SK-N-SH (cell line): Measurements from ENCODE around the gene MYLK4. TPM values are rescaled to one million over a fixed set of nuclear protein-coding genes. Genes with fewer than 3 reads are reported as not detected.

Source experiments
- CTCF ChIA-PET: fragments of 300-600, 350-600 bp; formaldehyde crosslinking; extraction: SDS; loops from one replicate; lab custom pipeline; 2021; lab: Yijun Ruan, JAX
- POLR2A ChIA-PET: fragments of 350-600 bp; sonication (Branson Sonifier 250); formaldehyde crosslinking; extraction: SDS; loops from one replicate; lab custom pipeline; 2020; ENCODE audit warnings: antibody characterized with exemption, inconsistent platforms; lab: Yijun Ruan, JAX
- DNase-seq: peaks from one replicate; pipeline ENCODE4 v3.0.0; 2012
- H2AFZ ChIP-seq: fragments of 200-600 bp; sonication (generic); 2 replicates; pipeline ENCODE4 v1.8.1; 2016; ENCODE audit warnings: antibody characterized with exemption, mild to moderate bottlenecking, low read depth
- H3F3A ChIP-seq: fragments of 200-600 bp; sonication (generic); replicated peaks from 2 replicates; pipeline ENCODE3; 2016; ENCODE audit warnings: antibody characterized with exemption, mild to moderate bottlenecking; ENCODE audit not compliant: insufficient read depth
- H3K27ac ChIP-seq, 2 experiments: fragments of 200-500 bp in 1 of 2; fragments of 200-600 bp in 1 of 2; sonication (Bioruptor generic) in 1 of 2; sonication (generic), shearing (Covaris generic) in 1 of 2; 2 replicates each; pipeline versions ENCODE4 v1.5.1 to v1.6.1; 2014 to 2016; ENCODE audit warnings: low read depth in 2 of 2, inconsistent platforms in 1 of 2, low read length in 1 of 2, mild to moderate bottlenecking in 1 of 2, mixed read lengths in 1 of 2
- H3K27me3 ChIP-seq: fragments of 200-600 bp; sonication (generic), shearing (Covaris generic); 2 replicates; pipeline ENCODE4 v1.6.1; 2016; ENCODE audit warnings: mixed run types; ENCODE audit not compliant: insufficient read depth
- H3K36me3 ChIP-seq, 2 experiments: fragments of 200-500 bp in 1 of 2; fragments of 200-600 bp in 1 of 2; sonication (Bioruptor generic) in 1 of 2; sonication (generic) in 1 of 2; replicated peaks in 1 of 2; 2 replicates each; pipeline versions ENCODE3 to v1.5.1; 2014 to 2016; ENCODE audit warnings: low read length in 1 of 2, mild to moderate bottlenecking in 1 of 2; ENCODE audit not compliant: insufficient read depth in 2 of 2, control insufficient read depth in 1 of 2
- H3K4me1 ChIP-seq, 2 experiments: fragments of 200-500 bp in 1 of 2; fragments of 200-600 bp in 1 of 2; sonication (Bioruptor generic) in 1 of 2; sonication (generic), shearing (Covaris generic) in 1 of 2; 2 replicates each; pipeline versions ENCODE4 v1.5.1 to v1.6.1; 2014 to 2016; ENCODE audit warnings: low read depth in 1 of 2, low read length in 1 of 2, mixed run types in 1 of 2; ENCODE audit not compliant: insufficient read depth in 2 of 2, control insufficient read depth in 1 of 2
- H3K4me2 ChIP-seq: fragments of 200-600 bp; sonication (generic), shearing (Covaris generic); 2 replicates; pipeline ENCODE4 v1.6.1; 2017; ENCODE audit warnings: mixed run types
- H3K4me3 ChIP-seq, 2 experiments: fragments of 200-500 bp in 1 of 2; fragments of 200-600 bp in 1 of 2; sonication (Bioruptor generic) in 1 of 2; sonication (generic), shearing (Covaris generic) in 1 of 2; 2 replicates each; pipeline versions ENCODE4 v1.5.1 to v1.8.1; 2014 to 2016; ENCODE audit warnings: low read depth in 2 of 2, inconsistent platforms in 1 of 2, low read length in 1 of 2, mild to moderate bottlenecking in 1 of 2, mixed read lengths in 1 of 2, moderate library complexity in 1 of 2
- H3K79me2 ChIP-seq: fragments of 200-600 bp; sonication (generic); 2 replicates; pipeline ENCODE4 v1.8.1; 2017; ENCODE audit warnings: mild to moderate bottlenecking; ENCODE audit not compliant: insufficient read depth
- H3K9ac ChIP-seq: fragments of 200-600 bp; sonication (generic); 2 replicates; pipeline ENCODE4 v1.6.1; 2017; ENCODE audit warnings: mixed run types
- H3K9me2 ChIP-seq: fragments of 200-600 bp; sonication (generic); 2 replicates; pipeline ENCODE4 v1.6.1; 2017; ENCODE audit warnings: mixed run types
- H3K9me3 ChIP-seq: fragments of 200-600 bp; sonication (generic); 2 replicates; pipeline ENCODE4 v1.6.1; 2017; ENCODE audit warnings: mixed run types, mild to moderate bottlenecking, moderate library complexity
- H4K20me1 ChIP-seq: fragments of 200-600 bp; sonication (generic); 2 replicates; pipeline ENCODE4 v1.6.1; 2017; ENCODE audit warnings: mild to moderate bottlenecking, mixed run types; ENCODE audit not compliant: insufficient read depth
- CTCF ChIP-seq: fragments of 200-600 bp; sonication (generic); IDR thresholded peaks from 2 replicates; pipeline ENCODE4 v1.6.1; 2017; ENCODE audit warnings: antibody characterized with exemption, mild to moderate bottlenecking, moderate library complexity
- EP300 ChIP-seq, 2 experiments: IDR thresholded peaks; 2 replicates each; pipeline versions ENCODE4 v1.4.0 to v1.6.1; 2012; ENCODE audit warnings: borderline replicate concordance in 1 of 2, low read depth in 1 of 2, low read length in 1 of 2
- FOXJ3 ChIP-seq: sonication (generic); formaldehyde crosslinking; IDR thresholded peaks from 2 replicates; pipeline ENCODE4 v1.5.1; 2020; ENCODE audit warnings: mild to moderate bottlenecking, missing genetic modification reagents
- JUND ChIP-seq: IDR thresholded peaks from 2 replicates; pipeline ENCODE4 v1.4.0; 2012
- MXI1 ChIP-seq: IDR thresholded peaks from 2 replicates; pipeline ENCODE4 v1.6.1; 2012; ENCODE audit warnings: mild to moderate bottlenecking, low read depth, low read length, improper control_type of control experiment
- NFIC ChIP-seq: IDR thresholded peaks from 2 replicates; pipeline ENCODE4 v1.4.0; 2012; ENCODE audit warnings: borderline replicate concordance
- POLR2AphosphoS5 ChIP-seq: IDR thresholded peaks from 2 replicates; pipeline ENCODE4 v1.6.1; 2012; ENCODE audit warnings: low read depth, low read length
- REST ChIP-seq: IDR thresholded peaks from 2 replicates; pipeline ENCODE4 v1.6.1; 2012; ENCODE audit warnings: mild to moderate bottlenecking, low read depth, low read length, moderate library complexity
- RXRA ChIP-seq: IDR thresholded peaks from 2 replicates; pipeline ENCODE4 v1.4.0; 2012; ENCODE audit warnings: low read depth, mild to moderate bottlenecking, borderline replicate concordance
- SIN3A ChIP-seq: IDR thresholded peaks from 2 replicates; pipeline ENCODE4 v1.6.1; 2012; ENCODE audit warnings: low read depth, mild to moderate bottlenecking, low read length, moderate library complexity, borderline replicate concordance
- TAF1 ChIP-seq: IDR thresholded peaks from 2 replicates; pipeline ENCODE4 v1.6.1; 2012; ENCODE audit warnings: low read depth, mild to moderate bottlenecking, low read length, moderate library complexity, borderline replicate concordance
- YY1 ChIP-seq: IDR thresholded peaks from 2 replicates; pipeline ENCODE4 v1.4.0; 2012; ENCODE audit warnings: low read depth, mild to moderate bottlenecking
- WGBS: methylation state at CpG from one replicate; pipeline ENCODE4 v1.1.6; 2017; ENCODE audit warnings: low lambda C conversion rate; 5-methylcytosine and 5-hydroxymethylcytosine counted together
- polyA plus RNA-seq, 3 experiments: library from polyadenylated mRNA; depleted of rRNA; stranded (reverse); fragments of >200 nt; gene quantifications; 2 replicates each; pipeline ENCODE4 v1.2.3, GENCODE V29; 2012
- TF ChIP-seq, protein P1 (sequence below): fragments of 150-350 bp; IDR thresholded peaks from 2 replicates; pipeline ENCODE4 v1.6.1; 2017; ENCODE audit warnings: antibody characterized with exemption, low read length, low read depth, borderline replicate concordance
- TF ChIP-seq, protein P2 (sequence below): IDR thresholded peaks from 2 replicates; pipeline ENCODE4; 2012

MYLK4 gene
- polyA plus RNA-seq, 1 of the 3 experiments (the other 2 are of a cell fraction), result 0.16 TPM

DNA sequence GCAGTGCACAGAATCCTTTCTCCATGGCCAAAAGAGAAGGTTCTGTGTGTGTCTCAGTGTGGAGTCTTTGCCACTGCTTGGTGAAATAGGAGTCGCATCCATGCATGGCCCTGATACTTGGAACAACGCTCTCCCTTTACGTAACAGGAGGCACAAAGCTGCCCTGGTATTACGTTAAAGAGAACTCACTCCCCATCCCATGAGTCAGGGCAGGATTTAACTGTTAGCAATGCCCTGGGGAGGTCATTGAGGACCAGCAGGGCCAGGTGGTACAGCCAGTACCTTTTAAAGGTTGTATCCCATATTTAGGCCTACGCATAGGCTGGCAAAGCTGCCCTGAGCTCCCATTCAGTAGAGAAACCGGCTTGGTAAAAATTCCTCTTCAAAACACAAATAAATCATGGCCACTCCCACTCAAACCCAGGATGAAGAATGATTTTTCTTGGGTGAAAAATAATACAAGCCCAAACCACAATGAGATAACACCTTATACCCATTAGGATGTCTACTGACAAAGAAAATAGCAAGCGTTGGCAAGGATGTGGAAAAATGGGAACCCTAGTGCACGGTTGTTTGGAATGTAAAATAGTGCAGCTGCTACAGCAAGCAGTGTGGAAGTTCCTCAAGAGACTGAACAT lies 37.1 kb downstream of the MYLK4 start:
- no peak overlapping the region for H3K4me3 ChIP-seq
- H3K36me3 ChIP-seq, result no peaks in the 10 kb centered on the region
- no peak overlapping the region for H2AFZ ChIP-seq
- H3K4me1 ChIP-seq, result peaks cover 0 to 7% of the 10 kb centered on the region in 2 experiments; a peak in 1 of 4 replicates
- no peak for DNase-seq
- 94% methylated on average over 8 of the region's 8 CpGs for WGBS
- peaks cover 8% of the 10 kb centered on the region for H3F3A ChIP-seq
- POLR2A ChIA-PET, result no interaction called here
- H3K4me2 ChIP-seq, result peak overlapping the region; percentile 70
- H3K9ac ChIP-seq, result no peak overlapping the region
- CTCF ChIA-PET, result interaction anchor here (1.9 kb wide), 1 partner anchor 36 kb away, joined by 5 read pairs; the partner anchor contains the start of gene MYLK4
- H3K27ac ChIP-seq, result peak overlapping the region in 1 of 2 experiments; percentile 83; a peak in 2 of 4 replicates
- H3K9me3 ChIP-seq, result peaks cover 8% of the 10 kb centered on the region; the same call in 1 of the 2 replicates
- no peaks in the 10 kb centered on the region for H3K9me2 ChIP-seq
- H4K20me1 ChIP-seq, result no peaks in the 10 kb centered on the region
- TF ChIP-seq SIN3A (no peak), NFIC (no peak), JUND (no peak), RXRA (no peak), YY1 (no peak), REST (no peak), FOXJ3 (no peak), EP300 (IDR thresholded peaks at IDR 0.05; ENCODE audit: borderline replicate concordance in 1 of 2, low read depth in 1 of 2, low read length in 1 of 2) (no peak), POLR2AphosphoS5 (no peak)
- TF ChIP-seq, protein P1, sequence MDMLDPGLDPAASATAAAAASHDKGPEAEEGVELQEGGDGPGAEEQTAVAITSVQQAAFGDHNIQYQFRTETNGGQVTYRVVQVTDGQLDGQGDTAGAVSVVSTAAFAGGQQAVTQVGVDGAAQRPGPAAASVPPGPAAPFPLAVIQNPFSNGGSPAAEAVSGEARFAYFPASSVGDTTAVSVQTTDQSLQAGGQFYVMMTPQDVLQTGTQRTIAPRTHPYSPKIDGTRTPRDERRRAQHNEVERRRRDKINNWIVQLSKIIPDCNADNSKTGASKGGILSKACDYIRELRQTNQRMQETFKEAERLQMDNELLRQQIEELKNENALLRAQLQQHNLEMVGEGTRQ, result no peak
- no peaks in the 10 kb centered on the region for H3K27me3 ChIP-seq
- no peaks in the 10 kb centered on the region for H3K79me2 ChIP-seq

DNA sequence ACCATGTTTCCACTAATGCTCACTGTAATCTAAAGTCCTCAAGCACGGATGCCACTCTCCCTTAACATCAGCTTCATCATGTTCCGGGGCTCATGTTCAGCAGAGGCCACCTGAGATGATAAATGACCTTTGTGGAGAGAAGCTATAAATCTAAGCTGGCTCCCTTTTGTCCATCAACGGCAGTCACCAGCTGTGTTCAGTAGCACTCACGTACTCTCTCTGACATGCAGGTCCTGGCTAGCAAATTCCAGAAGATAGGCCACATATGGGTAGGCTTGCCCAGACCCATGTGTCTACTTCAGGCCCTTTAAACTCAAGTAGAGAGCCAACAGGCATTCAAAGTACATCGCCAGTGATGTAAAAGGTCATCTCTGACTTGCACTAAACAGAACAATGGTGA lies 38.6 kb downstream of the MYLK4 start:
- Histone ChIP-seq H3K9me2 (no peaks in the 10 kb centered on the region), H3K4me2 (no peak overlapping the region), H3K9me3 (peaks cover 8% of the 10 kb centered on the region; the same call in 1 of the 2 replicates), H3K9ac (no peak overlapping the region), H4K20me1 (no peaks in the 10 kb centered on the region), H3K79me2 (no peaks in the 10 kb centered on the region), H3K4me3 (no peak overlapping the region), H3K27me3 (no peaks in the 10 kb centered on the region; the same call in 1 of the 2 replicates), H3K27ac (no peak overlapping the region), H2AFZ (no peak overlapping the region), H3F3A (peaks cover 8% of the 10 kb centered on the region), H3K36me3 (no peaks in the 10 kb centered on the region), H3K4me1 (peaks cover 0 to 7% of the 10 kb centered on the region in 2 experiments; a peak in 1 of 4 replicates)
- DNase-seq, result no peak
- 47% methylated on average over 5 of the region's 5 CpGs for WGBS
- TF ChIP-seq, protein P2, sequence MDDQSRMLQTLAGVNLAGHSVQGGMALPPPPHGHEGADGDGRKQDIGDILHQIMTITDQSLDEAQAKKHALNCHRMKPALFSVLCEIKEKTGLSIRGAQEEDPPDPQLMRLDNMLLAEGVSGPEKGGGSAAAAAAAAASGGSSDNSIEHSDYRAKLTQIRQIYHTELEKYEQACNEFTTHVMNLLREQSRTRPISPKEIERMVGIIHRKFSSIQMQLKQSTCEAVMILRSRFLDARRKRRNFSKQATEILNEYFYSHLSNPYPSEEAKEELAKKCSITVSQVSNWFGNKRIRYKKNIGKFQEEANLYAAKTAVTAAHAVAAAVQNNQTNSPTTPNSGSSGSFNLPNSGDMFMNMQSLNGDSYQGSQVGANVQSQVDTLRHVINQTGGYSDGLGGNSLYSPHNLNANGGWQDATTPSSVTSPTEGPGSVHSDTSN, result no peak
- no peak for TF ChIP-seq CTCF
- no peak for TF ChIP-seq MXI1
- TF ChIP-seq, protein P1, result no peak
- no peak for TF ChIP-seq TAF1
- ChIA-PET POLR2A (no interaction called here), CTCF (interaction anchor here (0.5 to 1.9 kb wide), 3 partner anchors 26 to 103 kb away, joined by 3 to 8 read pairs (median 5); partner anchors contain the start of gene MYLK4)
